A549 (cell line): ENCODE results near the gene TATDN3. TPM values are rescaled to one million over a fixed set of nuclear protein-coding genes. Genes with fewer than 3 reads are reported as not detected.
A peak's percentile ranks its signal among the peaks of the same experiment; 100 is the strongest.

Experiments used
- ATAC-seq, 2 experiments: fragments of 200-7000 bp in 1 of 2; fragments of >200 bp in 1 of 2; cut with Nextera tagmentation in 1 of 2; cut with Tn5 transposase in 1 of 2; 3 replicates each; pipeline versions ENCODE4 v1.8.0 to v1.9.1; 2018 to 2020; ENCODE audit warnings: mild to moderate bottlenecking in 1 of 2, moderate library complexity in 1 of 2
- CTCF ChIA-PET: fragments of 300-600 bp; sonication (Branson Sonifier 250); formaldehyde crosslinking; extraction: SDS; loops from one replicate; lab custom pipeline; 2021; ENCODE audit warnings: antibody characterized with exemption, inconsistent platforms; lab: Yijun Ruan, JAX
- POLR2A ChIA-PET: fragments of 350-600 bp; formaldehyde crosslinking; extraction: SDS; loops from one replicate; lab custom pipeline; 2021; ENCODE audit warnings: antibody characterized with exemption, inconsistent platforms; lab: Yijun Ruan, JAX
- DNase-seq, 2 experiments: peaks; one replicate each; pipeline versions ENCODE4 v3.0.0 to v3.0.0-alpha.2; 2011 to 2016; ENCODE audit warnings: low read depth in 1 of 2, low spot score in 1 of 2
- FAIRE-seq: peaks from 2 replicates; lab custom pipeline; 2011; peaks lifted over from hg19 to GRCh38; lab: Jason Lieb, UNC
- H3K27ac ChIP-seq, 2 experiments: fragments of >200 bp; sonication (Bioruptor Twin); formaldehyde crosslinking; 3 replicates each; pipeline ENCODE4 v1.5.1; 2016 to 2017
- H3K4me1 ChIP-seq: fragments of >200 bp; sonication (Bioruptor Twin); formaldehyde crosslinking; 3 replicates; pipeline ENCODE4 v1.6.1; 2016
- H3K4me2 ChIP-seq: fragments of >200 bp; sonication (Bioruptor Twin); formaldehyde crosslinking; 3 replicates; pipeline ENCODE4 v1.6.1; 2016
- H3K4me3 ChIP-seq: fragments of >200 bp; sonication (Bioruptor Twin); formaldehyde crosslinking; 3 replicates; pipeline ENCODE4 v1.5.1; 2016
- H3K9me3 ChIP-seq: fragments of >200 bp; sonication (Bioruptor Twin); formaldehyde crosslinking; 3 replicates; pipeline ENCODE4 v1.6.1; 2016
- ATOH8 ChIP-seq: fragments of 250-450 bp; sonication (Bioruptor Pico); IDR thresholded peaks from 2 replicates; pipeline ENCODE4 v1.5.0; 2020; ENCODE audit warnings: low read depth, mild to moderate bottlenecking, moderate library complexity
- BCL3 ChIP-seq: fragments of >200 bp; sonication (Bioruptor Twin); formaldehyde crosslinking; IDR thresholded peaks from 3 replicates; pipeline ENCODE4 v1.6.1; 2016
- CEBPB ChIP-seq, 2 experiments: fragments of >200 bp in 1 of 2; sonication (Bioruptor Twin) in 1 of 2; formaldehyde crosslinking in 1 of 2; IDR thresholded peaks; 2 replicates each; pipeline ENCODE4 v1.6.1; 2012 to 2016
- CHD2 ChIP-seq: fragments of 150-350 bp; IDR thresholded peaks from 2 replicates; pipeline ENCODE4 v1.6.1; 2014; ENCODE audit warnings: low read length; ENCODE audit not compliant: partially characterized antibody
- EHMT2 ChIP-seq: fragments of 200-600 bp; sonication (generic); IDR thresholded peaks from 2 replicates; pipeline ENCODE4 v1.6.1; 2016; ENCODE audit warnings: antibody characterized with exemption, low read depth, mild to moderate bottlenecking, moderate library complexity
- FOSL2 ChIP-seq, 2 experiments: fragments of 450-650 bp in 1 of 2; fragments of >200 bp in 1 of 2; sonication (Bioruptor Twin) in 1 of 2; formaldehyde crosslinking; IDR thresholded peaks; 2 replicates each; pipeline versions ENCODE4 v1.5.0 to v1.6.1; 2016 to 2020; ENCODE audit warnings: mild to moderate bottlenecking in 1 of 2, moderate library complexity in 1 of 2
- GATA3 ChIP-seq: IDR thresholded peaks from 2 replicates; pipeline ENCODE4 v1.6.1; 2012; ENCODE audit warnings: borderline replicate concordance
- HES2 ChIP-seq: fragments of >200 bp; sonication (Bioruptor Twin); formaldehyde crosslinking; IDR thresholded peaks from 2 replicates; pipeline ENCODE4 v1.6.1; 2016
- JUN ChIP-seq, 2 experiments: fragments of >200 bp; sonication (Bioruptor Twin); formaldehyde crosslinking; IDR thresholded peaks; 2 replicates in 1 of 2; 3 replicates in 1 of 2; pipeline ENCODE4 v1.6.1; 2016 to 2017
- JUNB ChIP-seq: fragments of >200 bp; sonication (Bioruptor Twin); formaldehyde crosslinking; IDR thresholded peaks from 2 replicates; pipeline ENCODE4 v1.6.1; 2016
- MAFK ChIP-seq: fragments of 450-650 bp; IDR thresholded peaks from 2 replicates; pipeline ENCODE4 v1.6.1; 2014; ENCODE audit not compliant: partially characterized antibody
- MYC ChIP-seq: IDR thresholded peaks from 2 replicates; pipeline ENCODE4 v1.6.1; 2012; ENCODE audit warnings: mild to moderate bottlenecking, inconsistent platforms, low read length, improper control_type of control experiment, borderline replicate concordance
- NPAS2 ChIP-seq: fragments of 250-450 bp; sonication (Bioruptor Pico); IDR thresholded peaks from 2 replicates; pipeline ENCODE4 v1.8.0; 2022; ENCODE audit warnings: mild to moderate bottlenecking, moderate library complexity, borderline replicate concordance
- PHF8 ChIP-seq: fragments of 200-600 bp; sonication (generic); IDR thresholded peaks from 2 replicates; pipeline ENCODE4 v1.6.1; 2016; ENCODE audit warnings: low read depth, mild to moderate bottlenecking, antibody characterized with exemption, moderate library complexity, borderline replicate concordance
- POLR2A ChIP-seq: IDR thresholded peaks from 2 replicates; pipeline ENCODE4 v1.6.1; 2012; ENCODE audit warnings: mild to moderate bottlenecking, low read length
- POLR2AphosphoS2 ChIP-seq: conservative IDR thresholded peaks from 2 replicates; pipeline ENCODE4 v1.6.1; 2012; ENCODE audit warnings: low read length, improper control_type of control experiment, inconsistent platforms
- RAD21 ChIP-seq, 2 experiments: fragments of >200 bp in 1 of 2; sonication (Bioruptor Twin) in 1 of 2; formaldehyde crosslinking in 1 of 2; IDR thresholded peaks in 1 of 2; conservative IDR thresholded peaks in 1 of 2; 2 replicates in 1 of 2; 3 replicates in 1 of 2; pipeline ENCODE4 v1.6.1; 2012 to 2018; ENCODE audit warnings: inconsistent platforms in 1 of 2
- SMC3 ChIP-seq: fragments of >200 bp; sonication (Bioruptor Twin); formaldehyde crosslinking; IDR thresholded peaks from 3 replicates; pipeline ENCODE4 v1.6.1; 2018; ENCODE audit warnings: inconsistent platforms
- SREBF2 ChIP-seq: fragments of 450-650 bp; IDR thresholded peaks from 2 replicates; pipeline ENCODE4 v1.6.1; 2014; ENCODE audit warnings: mild to moderate bottlenecking, moderate library complexity
- TFCP2L1 ChIP-seq: fragments of 250-450 bp; sonication (Bioruptor Pico); IDR thresholded peaks from 2 replicates; pipeline ENCODE4 v1.5.0; 2021; ENCODE audit warnings: mild to moderate bottlenecking
- USF2 ChIP-seq: fragments of 450-650 bp; IDR thresholded peaks from 2 replicates; pipeline ENCODE4 v1.6.1; 2014; ENCODE audit warnings: antibody characterized with exemption
- ZC3H11A ChIP-seq: fragments of 450-650 bp; IDR thresholded peaks from 2 replicates; pipeline ENCODE4 v1.6.1; 2014; ENCODE audit warnings: antibody characterized with exemption, mild to moderate bottlenecking
- ZNF302 ChIP-seq: fragments of 250-450 bp; sonication (Bioruptor Pico); IDR thresholded peaks from 2 replicates; pipeline ENCODE4 v1.9.0; 2021; ENCODE audit warnings: inconsistent platforms, mild to moderate bottlenecking, moderate library complexity
- ZSCAN20 ChIP-seq: fragments of 250-450 bp; sonication (Bioruptor Pico); IDR thresholded peaks from 2 replicates; pipeline ENCODE4 v1.8.0; 2022; ENCODE audit warnings: mild to moderate bottlenecking, moderate library complexity
- WGBS: methylation state at CpG from one replicate; pipeline ENCODE4 v1.1.6; 2017; ENCODE audit errors: missing lambda C conversion rate; 5-methylcytosine and 5-hydroxymethylcytosine counted together
- polyA plus RNA-seq, 4 experiments: library from polyadenylated mRNA; depleted of rRNA in 3 of 4; stranded (reverse); fragments of >200 nt; fragmentation: RNase III in 1 of 4; extraction: RNeasy Plus Mini Kit Qiagen cat#74134 plus additional on column Dnase treatment in 1 of 4; gene quantifications; 2 replicates in 3 of 4; 3 replicates in 1 of 4; pipeline ENCODE4 v1.2.3, GENCODE V29; 2011 to 2017
- TF ChIP-seq, protein P1 (sequence below): IDR thresholded peaks from 2 replicates; pipeline ENCODE4 v1.6.1; 2012
- TF ChIP-seq, protein P2 (sequence below): IDR thresholded peaks from 2 replicates; pipeline ENCODE4 v1.6.1; 2012

The TATDN3 gene
- polyA plus RNA-seq, 2 of the 4 experiments (the other 2 are of a cell fraction): 11.1 to 22.6 TPM

DNA sequence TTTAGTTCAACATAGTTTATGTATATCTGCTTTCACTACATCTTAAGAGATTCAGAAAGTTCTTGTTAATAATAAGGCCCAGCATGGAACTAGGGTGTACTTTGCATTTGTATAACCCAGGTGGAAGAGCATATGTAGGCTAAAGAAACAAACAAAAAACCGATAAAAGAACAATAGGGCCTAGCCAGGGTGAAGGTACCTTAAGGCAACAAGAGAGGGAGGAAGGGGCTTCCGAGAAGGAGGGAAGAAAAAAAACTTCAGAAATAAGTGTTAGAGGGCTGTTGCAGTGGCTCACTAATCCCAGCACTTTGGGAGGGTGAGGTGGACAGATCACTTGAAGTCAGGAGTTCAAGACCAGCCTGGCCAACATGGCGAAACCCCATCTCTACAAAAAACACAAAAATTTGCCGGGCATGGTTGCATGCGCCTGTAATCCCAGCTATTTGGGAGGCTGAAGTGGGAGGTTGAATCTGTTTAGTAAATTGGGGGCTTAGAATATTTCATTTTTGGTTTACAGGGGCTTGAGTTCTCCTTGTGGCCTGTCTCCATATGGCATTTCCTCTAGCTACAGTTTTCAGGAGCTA lies 60.5 kb downstream of the TATDN3 start:
- ATAC-seq (no peak), FAIRE-seq (no peak), DNase-seq (no peak)
- TF ChIP-seq SREBF2 (no peak), USF2 (no peak), GATA3 (no peak), MAFK (no peak), EHMT2 (no peak), TFCP2L1 (CRISPR knock-in tag) (no peak), CEBPB (IDR thresholded peaks at IDR 0.05) (no peak), PHF8 (no peak), ATOH8 (no peak)
- TF ChIP-seq, protein P1, sequence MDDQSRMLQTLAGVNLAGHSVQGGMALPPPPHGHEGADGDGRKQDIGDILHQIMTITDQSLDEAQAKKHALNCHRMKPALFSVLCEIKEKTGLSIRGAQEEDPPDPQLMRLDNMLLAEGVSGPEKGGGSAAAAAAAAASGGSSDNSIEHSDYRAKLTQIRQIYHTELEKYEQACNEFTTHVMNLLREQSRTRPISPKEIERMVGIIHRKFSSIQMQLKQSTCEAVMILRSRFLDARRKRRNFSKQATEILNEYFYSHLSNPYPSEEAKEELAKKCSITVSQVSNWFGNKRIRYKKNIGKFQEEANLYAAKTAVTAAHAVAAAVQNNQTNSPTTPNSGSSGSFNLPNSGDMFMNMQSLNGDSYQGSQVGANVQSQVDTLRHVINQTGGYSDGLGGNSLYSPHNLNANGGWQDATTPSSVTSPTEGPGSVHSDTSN: no peak
- POLR2A ChIA-PET: no interaction called here
- H3K4me2 ChIP-seq: no peak overlapping the region
- H3K4me3 ChIP-seq: no peak overlapping the region
- 92% methylated on average over 5 of the region's 5 CpGs for WGBS
- H3K27ac ChIP-seq: peak overlapping the region in 1 of 2 experiments; percentile 63; a peak in 3 of 6 replicates
- CTCF ChIA-PET: no interaction called here
- H3K9me3 ChIP-seq: peaks cover 4% of the 10 kb centered on the region; the same call in 2 of the 3 replicates
- peaks cover 37% of the 10 kb centered on the region for H3K4me1 ChIP-seq

GRCh38 chr1:212853658-212854057 lies 62.0 kb downstream of the TATDN3 start:
- Histone ChIP-seq H3K9me3 (peaks cover 4% of the 10 kb centered on the region; the same call in 2 of the 3 replicates), H3K4me2 (peak overlapping the region; percentile 63), H3K4me3 (no peak overlapping the region), H3K4me1 (peaks cover 37% of the 10 kb centered on the region), H3K27ac (peak overlapping the region; percentile 61 to 72; a peak in 5 of 6 replicates)
- ATAC-seq: peak; percentile 28 to 32
- ChIA-PET CTCF (interaction anchor here (1.1 kb wide), 1 partner anchor 38 kb away, joined by 5 read pairs; no protein-coding TSS in a partner anchor), POLR2A (no interaction called here)
- WGBS: 3% methylated on average over 5 of the region's 5 CpGs
- peak; percentile 71 to 94 for DNase-seq
- TF ChIP-seq CHD2: no peak
- TF ChIP-seq, protein P1: no peak
- TF ChIP-seq MAFK: peak; percentile 88
- TF ChIP-seq BCL3: peak; percentile 40; the same call in 1 of the 3 replicates
- TF ChIP-seq ZNF302 (CRISPR knock-in tag): no peak
- TF ChIP-seq POLR2A: no peak
- peak in 1 of 2 experiments; percentile 37; a peak in 2 of 5 replicates for TF ChIP-seq JUN (IDR thresholded peaks at IDR 0.05)
- peak; percentile 67; the same call in 1 of the 2 replicates for TF ChIP-seq GATA3
- no peak for TF ChIP-seq NPAS2
- TF ChIP-seq, protein P2, sequence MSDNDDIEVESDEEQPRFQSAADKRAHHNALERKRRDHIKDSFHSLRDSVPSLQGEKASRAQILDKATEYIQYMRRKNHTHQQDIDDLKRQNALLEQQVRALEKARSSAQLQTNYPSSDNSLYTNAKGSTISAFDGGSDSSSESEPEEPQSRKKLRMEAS: peak; percentile 43; the same call in 1 of the 2 replicates
- no peak for TF ChIP-seq POLR2AphosphoS2
- 0 out of 5 replicates have a peak, but pooled peaks have one; percentile 3 to 20 for TF ChIP-seq RAD21 (conservative IDR thresholded peaks at IDR 0.05 in 1 of 2, IDR thresholded peaks at IDR 0.05 in 1 of 2)
- TF ChIP-seq MYC: no peak
- TF ChIP-seq HES2: no peak
- 0 out of 3 replicates have a peak, but pooled peaks have one; percentile 15 for TF ChIP-seq SMC3
- TF ChIP-seq ATOH8: no peak
- TF ChIP-seq ZSCAN20 (CRISPR knock-in tag): no peak
- peak; percentile 65 for TF ChIP-seq JUNB
- TF ChIP-seq ZC3H11A: no peak
- TF ChIP-seq FOSL2 (IDR thresholded peaks at IDR 0.05): peak; percentile 67
- peak; percentile 89 for TF ChIP-seq FOSL2 (CRISPR knock-in tag; IDR thresholded peaks at IDR 0.05)
- TF ChIP-seq CEBPB (IDR thresholded peaks at IDR 0.05): peak in 1 of 2 experiments; percentile 22; a peak in 1 of 4 replicates
- peak; percentile 56 for FAIRE-seq
